Measurements from ENCODE around the gene GNG2.

GNG2 gene

DNA sequence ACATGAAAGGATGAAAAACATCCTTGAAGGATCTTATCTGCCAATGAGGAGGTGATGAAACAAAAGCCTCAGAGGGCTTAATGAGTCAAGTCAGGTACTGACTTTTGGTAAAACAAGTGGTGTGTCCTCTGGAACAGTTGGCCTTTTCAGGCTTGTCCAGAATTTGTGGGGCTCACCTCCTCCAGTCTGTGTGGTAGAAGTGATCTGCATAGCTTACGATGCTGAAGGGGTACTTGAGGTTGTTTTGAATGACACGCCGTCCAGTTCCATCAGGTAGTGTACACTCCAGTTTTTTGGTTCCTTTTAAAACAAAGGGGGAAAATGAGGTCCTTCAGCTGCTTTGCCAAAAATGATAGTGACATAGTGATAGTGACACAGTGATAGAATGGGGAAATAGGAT lies 145.9 kb downstream of the GNG2 start:
- no peak overlapping the region for H3K4me3 ChIP-seq (ENCODE audit: low read depth, low read length)
- TF ChIP-seq, protein P1, sequence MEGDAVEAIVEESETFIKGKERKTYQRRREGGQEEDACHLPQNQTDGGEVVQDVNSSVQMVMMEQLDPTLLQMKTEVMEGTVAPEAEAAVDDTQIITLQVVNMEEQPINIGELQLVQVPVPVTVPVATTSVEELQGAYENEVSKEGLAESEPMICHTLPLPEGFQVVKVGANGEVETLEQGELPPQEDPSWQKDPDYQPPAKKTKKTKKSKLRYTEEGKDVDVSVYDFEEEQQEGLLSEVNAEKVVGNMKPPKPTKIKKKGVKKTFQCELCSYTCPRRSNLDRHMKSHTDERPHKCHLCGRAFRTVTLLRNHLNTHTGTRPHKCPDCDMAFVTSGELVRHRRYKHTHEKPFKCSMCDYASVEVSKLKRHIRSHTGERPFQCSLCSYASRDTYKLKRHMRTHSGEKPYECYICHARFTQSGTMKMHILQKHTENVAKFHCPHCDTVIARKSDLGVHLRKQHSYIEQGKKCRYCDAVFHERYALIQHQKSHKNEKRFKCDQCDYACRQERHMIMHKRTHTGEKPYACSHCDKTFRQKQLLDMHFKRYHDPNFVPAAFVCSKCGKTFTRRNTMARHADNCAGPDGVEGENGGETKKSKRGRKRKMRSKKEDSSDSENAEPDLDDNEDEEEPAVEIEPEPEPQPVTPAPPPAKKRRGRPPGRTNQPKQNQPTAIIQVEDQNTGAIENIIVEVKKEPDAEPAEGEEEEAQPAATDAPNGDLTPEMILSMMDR (IDR thresholded peaks at IDR 0.05; ENCODE audit: borderline replicate concordance, insufficient read depth, low read depth, low read length) = no peak

GRCh38 chr14:52007211-52007610 lies 146.8 kb downstream of the GNG2 start:
- TF ChIP-seq, protein P1 (IDR thresholded peaks at IDR 0.05; ENCODE audit: borderline replicate concordance, insufficient read depth, low read depth, low read length) = no peak
- no peak overlapping the region for H3K4me3 ChIP-seq (ENCODE audit: low read depth, low read length)

DNA sequence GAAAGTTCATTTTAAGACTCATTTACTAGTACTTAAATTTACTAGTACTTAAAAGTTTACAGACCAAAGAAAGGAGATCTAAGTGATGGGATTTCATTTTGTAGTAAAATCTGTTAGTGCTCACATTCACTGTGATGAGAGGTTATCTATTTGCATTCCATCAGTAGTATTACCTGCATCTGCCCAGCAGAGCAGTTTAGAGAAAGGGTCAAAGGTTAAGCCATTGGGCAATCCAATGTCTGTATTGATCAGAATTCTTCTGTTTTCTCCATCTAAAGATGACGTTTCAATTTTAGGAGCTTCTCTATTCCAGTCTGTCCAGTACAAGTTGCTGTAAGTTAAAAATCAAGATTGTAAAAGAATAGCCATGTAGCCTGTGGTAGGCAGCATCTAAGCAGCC lies 147.2 kb downstream of the GNG2 start:
- no peak overlapping the region for H3K4me3 ChIP-seq (ENCODE audit: low read depth, low read length)

DNA sequence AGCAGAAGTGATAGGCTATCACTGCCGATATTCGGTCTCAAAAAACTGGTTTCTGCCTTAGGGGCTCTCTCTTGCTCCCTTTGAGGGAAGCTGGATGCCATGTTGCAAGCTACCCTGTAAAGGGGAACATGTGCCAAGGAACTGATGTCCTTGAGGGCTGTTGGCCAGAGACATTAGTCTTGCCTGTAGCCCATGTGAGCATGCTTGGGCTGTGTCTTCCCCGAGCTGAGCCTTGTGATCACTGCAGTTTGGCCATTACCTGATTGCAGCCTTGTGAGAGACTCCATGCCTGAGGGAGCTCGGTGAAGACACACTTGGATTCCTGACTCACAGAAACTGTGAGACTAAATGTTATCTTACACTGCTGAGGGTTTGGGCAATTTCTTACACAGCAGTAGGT lies 147.7 kb downstream of the GNG2 start:
- TF ChIP-seq, protein P1 (IDR thresholded peaks at IDR 0.05; ENCODE audit: borderline replicate concordance, insufficient read depth, low read depth, low read length) = no peak
- H3K4me3 ChIP-seq (ENCODE audit: low read depth, low read length) = no peak overlapping the region

More for the DNA sequence above, 147.2 kb downstream of the GNG2 start:
- TF ChIP-seq, protein P1 (IDR thresholded peaks at IDR 0.05; ENCODE audit: borderline replicate concordance, insufficient read depth, low read depth, low read length) = no peak

GRCh38 chr14:52010173-52010693 lies 149.8 kb downstream of the GNG2 start:
- H3K4me3 ChIP-seq (ENCODE audit: low read depth, low read length) = no peak overlapping the region
- TF ChIP-seq, protein P1 (IDR thresholded peaks at IDR 0.05; ENCODE audit: borderline replicate concordance, insufficient read depth, low read depth, low read length) = no peak

GRCh38 chr14:52011523-52011922 lies 151.1 kb downstream of the GNG2 start:
- TF ChIP-seq, protein P1 (IDR thresholded peaks at IDR 0.05; ENCODE audit: borderline replicate concordance, insufficient read depth, low read depth, low read length) = no peak
- H3K4me3 ChIP-seq (ENCODE audit: low read depth, low read length) = no peak overlapping the region

- no peak overlapping the region for H3K4me3 ChIP-seq (ENCODE audit: low read depth, low read length)
- TF ChIP-seq, protein P1 (IDR thresholded peaks at IDR 0.05; ENCODE audit: borderline replicate concordance, insufficient read depth, low read depth, low read length) = no peak
Observed at GRCh38 chr14:52012635-52013034, 152.2 kb downstream of the GNG2 start.

Data from GM12875 (cell line).